AG04450 (cell line): ENCODE results near the gene WSCD2. TPM values are rescaled to one million over a fixed set of nuclear protein-coding genes. Genes with fewer than 3 reads are reported as not detected.

Experiments
- CTCF ChIA-PET: fragments of 300-600, 350-600 bp; formaldehyde crosslinking; extraction: SDS; loops from one replicate; lab custom pipeline; 2022; ENCODE audit warnings: antibody characterized with exemption, inconsistent platforms; lab: Charles Lee
- POLR2A ChIA-PET: fragments of 350-600 bp; formaldehyde crosslinking; extraction: SDS; loops from one replicate; lab custom pipeline; 2021; ENCODE audit warnings: antibody characterized with exemption, inconsistent platforms; lab: Yijun Ruan, JAX
- DNase-seq: peaks from one replicate; pipeline ENCODE4 v3.0.0-alpha.2; 2011; ENCODE audit warnings: low read depth, low spot score
- H3K27ac ChIP-seq: one replicate; pipeline ENCODE4 v1.5.1; 2012; ENCODE audit warnings: low read depth, low read length, control low read depth
- H3K27me3 ChIP-seq: one replicate; pipeline ENCODE4 v1.6.0; 2012; ENCODE audit warnings: low read length; ENCODE audit not compliant: control insufficient read depth, insufficient read depth
- H3K4me3 ChIP-seq: 2 replicates; pipeline ENCODE4 v1.5.1; 2011; ENCODE audit warnings: mild to moderate bottlenecking, low read depth, low read length, control low read depth
- H3K9me3 ChIP-seq: 2 replicates; pipeline ENCODE4 v1.5.1; 2012; ENCODE audit warnings: low read length; ENCODE audit not compliant: control insufficient read depth, insufficient read depth
- CTCF ChIP-seq: IDR thresholded peaks from 2 replicates; pipeline ENCODE4 v1.5.1; 2011; ENCODE audit warnings: low read depth, low read length, control low read depth, inconsistent platforms
- polyA plus RNA-seq: library from polyadenylated mRNA; depleted of rRNA; stranded (reverse); fragments of >200 nt; gene quantifications from 2 replicates; pipeline ENCODE4 v1.2.3, GENCODE V29; 2011; rRNA removed

WSCD2 gene
- polyA plus RNA-seq, 1 experiment = not detected

GRCh38 chr12:108299516-108299915 lies 170.4 kb downstream of the WSCD2 start:
- CTCF ChIA-PET = no interaction called here
- no peak overlapping the region for H3K27ac ChIP-seq
- DNase-seq = no peak
- TF ChIP-seq CTCF = no peak
- H3K4me3 ChIP-seq = no peak overlapping the region
- no peaks in the 10 kb centered on the region for H3K9me3 ChIP-seq
- peaks cover 5% of the 10 kb centered on the region for H3K27me3 ChIP-seq
- POLR2A ChIA-PET = no interaction called here

Other genes with a start within 250 kb of the WSCD2 start
- 0.04 and 0.12 TPM in 2 replicates for gene CMKLR1, start 210.0 kb downstream of the WSCD2 start, polyA plus RNA-seq